D721Med (cell line): ENCODE data around the gene ZCCHC2.

ENCODE experiments used
- DNase-seq: peaks from one replicate; pipeline ENCODE4 v3.0.0; 2011; ENCODE audit warnings: low spot score; ENCODE audit not compliant: insufficient read length
- FAIRE-seq: peaks from 2 replicates; lab custom pipeline; 2011; peaks lifted over from hg19 to GRCh38; lab: Jason Lieb, UNC
- TF ChIP-seq, protein P1 (sequence below): IDR thresholded peaks from 2 replicates; pipeline ENCODE4 v1.5.1; 2012; ENCODE audit warnings: mild to moderate bottlenecking, control low read depth; ENCODE audit not compliant: insufficient read depth; ENCODE audit errors: missing control alignments

The ZCCHC2 gene

DNA sequence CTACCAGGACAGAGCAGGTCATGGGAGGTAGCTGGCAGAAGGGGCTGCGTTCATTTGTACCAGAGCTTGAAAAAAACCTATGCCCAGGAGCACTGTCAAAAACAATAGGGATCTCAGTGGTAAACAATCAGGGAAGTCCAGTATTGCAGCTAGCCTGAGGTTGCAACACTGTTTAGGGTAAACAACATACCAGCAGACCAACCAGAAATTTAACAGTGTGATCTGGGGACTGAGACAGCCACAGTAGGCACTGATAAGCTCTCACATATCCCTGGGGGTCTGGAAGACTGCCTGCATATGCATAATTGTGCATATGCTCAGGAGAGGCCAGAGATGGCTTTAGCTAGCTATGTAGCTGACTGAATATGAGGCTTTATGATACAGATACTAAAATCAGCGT, 12.0 kb upstream of the ZCCHC2 start:
- FAIRE-seq, result peak; percentile 11
- TF ChIP-seq, protein P1, sequence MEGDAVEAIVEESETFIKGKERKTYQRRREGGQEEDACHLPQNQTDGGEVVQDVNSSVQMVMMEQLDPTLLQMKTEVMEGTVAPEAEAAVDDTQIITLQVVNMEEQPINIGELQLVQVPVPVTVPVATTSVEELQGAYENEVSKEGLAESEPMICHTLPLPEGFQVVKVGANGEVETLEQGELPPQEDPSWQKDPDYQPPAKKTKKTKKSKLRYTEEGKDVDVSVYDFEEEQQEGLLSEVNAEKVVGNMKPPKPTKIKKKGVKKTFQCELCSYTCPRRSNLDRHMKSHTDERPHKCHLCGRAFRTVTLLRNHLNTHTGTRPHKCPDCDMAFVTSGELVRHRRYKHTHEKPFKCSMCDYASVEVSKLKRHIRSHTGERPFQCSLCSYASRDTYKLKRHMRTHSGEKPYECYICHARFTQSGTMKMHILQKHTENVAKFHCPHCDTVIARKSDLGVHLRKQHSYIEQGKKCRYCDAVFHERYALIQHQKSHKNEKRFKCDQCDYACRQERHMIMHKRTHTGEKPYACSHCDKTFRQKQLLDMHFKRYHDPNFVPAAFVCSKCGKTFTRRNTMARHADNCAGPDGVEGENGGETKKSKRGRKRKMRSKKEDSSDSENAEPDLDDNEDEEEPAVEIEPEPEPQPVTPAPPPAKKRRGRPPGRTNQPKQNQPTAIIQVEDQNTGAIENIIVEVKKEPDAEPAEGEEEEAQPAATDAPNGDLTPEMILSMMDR, result no peak
- DNase-seq, result no peak

DNA sequence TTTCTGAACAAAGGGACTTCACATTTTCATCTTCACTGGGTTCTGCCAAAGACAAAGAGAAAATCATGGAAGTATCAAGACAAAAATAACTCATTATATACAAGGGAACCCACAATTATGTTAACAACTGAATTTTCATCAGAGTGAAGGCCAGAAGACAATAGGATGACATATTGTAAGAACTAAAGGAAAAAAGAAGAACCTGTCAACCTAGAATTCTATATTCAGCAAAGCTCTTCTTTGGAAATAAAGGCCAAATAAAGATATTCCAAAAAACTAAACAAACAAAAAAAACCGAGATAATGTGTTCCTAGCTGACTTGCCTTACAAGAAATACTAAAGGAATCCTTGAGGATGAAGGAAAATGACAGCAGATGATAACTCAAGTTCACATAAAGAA, 10.3 kb upstream of the ZCCHC2 start:
- DNase-seq, result no peak
- TF ChIP-seq, protein P1, result no peak
- no peak for FAIRE-seq

DNA sequence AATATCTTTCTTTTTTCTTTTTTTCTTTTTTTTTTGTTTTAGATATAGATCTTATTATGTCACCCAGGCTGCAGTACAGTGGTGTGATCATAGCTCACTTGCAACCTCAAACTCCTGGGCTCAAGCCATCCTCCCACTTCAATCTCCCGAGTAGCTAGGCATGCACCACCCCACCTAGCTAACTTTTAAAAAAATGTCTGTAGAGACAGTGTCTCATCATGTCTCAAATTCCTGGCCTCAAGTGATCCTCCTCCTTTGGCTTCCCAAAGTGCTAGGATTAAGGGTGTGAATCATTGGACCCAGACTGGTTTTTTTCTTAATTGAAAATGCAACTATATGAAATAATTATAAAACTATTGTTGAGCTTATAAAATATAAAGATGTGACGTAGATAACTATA, 9.8 kb upstream of the ZCCHC2 start:
- FAIRE-seq (no peak), DNase-seq (no peak)
- TF ChIP-seq, protein P1, result no peak

DNA sequence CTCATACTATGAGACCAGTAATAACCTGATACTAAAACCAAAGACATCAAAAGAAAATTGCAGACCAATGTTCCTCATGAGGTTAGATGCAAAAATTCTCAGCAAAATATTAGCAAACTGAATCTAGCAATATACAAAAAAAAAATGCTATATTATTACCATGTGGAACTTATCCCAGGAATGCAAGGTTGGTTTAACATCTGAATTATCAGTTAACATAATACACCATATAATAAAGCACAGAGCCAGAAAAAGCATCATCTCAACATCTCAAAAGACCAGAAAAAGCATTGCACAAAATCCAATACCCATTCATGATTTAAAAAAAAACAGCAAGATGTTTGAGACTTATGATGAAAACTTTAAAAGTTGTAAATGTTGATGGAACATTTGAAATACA, 8.3 kb upstream of the ZCCHC2 start:
- FAIRE-seq (peak; percentile 98), DNase-seq (no peak)

DNA sequence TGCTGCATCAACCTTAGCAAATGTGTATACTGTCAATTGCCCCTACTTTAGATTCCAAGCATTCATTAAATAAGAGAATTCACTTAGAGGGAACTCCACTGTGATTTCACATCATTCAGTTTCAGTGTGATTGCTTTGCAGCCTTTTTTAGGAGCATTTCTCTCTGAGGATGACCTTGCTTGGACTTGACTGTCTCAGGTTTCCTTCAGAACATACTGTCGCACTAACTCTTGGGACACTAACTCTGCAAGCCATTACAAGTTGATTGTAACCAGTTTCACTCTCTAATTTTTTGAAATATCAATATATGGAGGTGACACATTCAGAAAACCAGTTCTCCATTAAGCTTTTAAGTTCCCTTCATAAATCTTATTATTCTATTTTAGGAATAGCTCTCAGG, 6.6 kb upstream of the ZCCHC2 start:
- TF ChIP-seq, protein P1, result no peak
- FAIRE-seq, result peak; percentile 94
- no peak for DNase-seq

More for the DNA sequence above, 8.3 kb upstream of the ZCCHC2 start:
- TF ChIP-seq, protein P1, result no peak

DNA sequence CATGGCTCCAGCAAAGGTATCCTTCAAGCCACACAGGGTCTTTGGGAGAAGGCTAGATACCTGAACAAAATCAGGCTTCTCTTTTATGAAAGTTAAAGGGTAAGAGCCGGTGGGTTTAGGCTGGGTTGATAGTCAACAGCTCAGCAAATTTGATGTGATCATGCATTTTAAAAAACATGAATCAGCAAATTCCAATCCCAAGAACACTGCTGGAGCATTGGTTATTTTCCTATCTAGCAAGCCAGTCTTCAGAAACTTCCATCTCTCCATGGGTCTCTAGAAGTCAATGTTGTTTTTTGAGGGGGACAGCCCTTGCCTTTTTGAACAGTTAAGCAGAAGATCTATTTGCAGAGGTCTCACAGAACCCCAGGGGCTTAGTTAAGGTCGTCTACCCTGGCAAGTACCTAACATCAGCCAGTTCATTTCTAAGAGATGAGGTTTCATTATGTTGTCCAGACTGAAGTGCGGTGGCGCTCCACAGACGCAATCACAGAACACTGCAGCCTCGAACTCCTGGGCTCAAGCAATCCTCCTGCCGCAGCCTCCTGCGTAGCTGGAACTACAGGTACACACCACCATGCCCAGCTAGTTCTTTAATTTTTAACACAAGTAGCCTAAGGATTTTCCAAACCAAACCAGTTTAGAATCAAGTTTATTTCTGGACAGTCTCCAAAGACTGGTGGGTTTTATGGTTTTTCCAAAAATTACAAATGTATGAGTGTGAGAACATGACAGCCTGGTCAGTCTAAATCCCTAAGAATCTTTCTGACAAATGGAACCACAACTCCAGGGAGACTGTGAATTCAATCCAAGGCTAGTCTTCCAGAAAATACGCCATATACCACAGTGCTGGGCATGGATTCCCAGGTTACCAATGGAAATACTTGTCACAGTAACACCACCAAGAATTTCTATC, 4.1 kb upstream of the ZCCHC2 start:
- TF ChIP-seq, protein P1, result no peak
- DNase-seq (no peak), FAIRE-seq (no peak)

DNA sequence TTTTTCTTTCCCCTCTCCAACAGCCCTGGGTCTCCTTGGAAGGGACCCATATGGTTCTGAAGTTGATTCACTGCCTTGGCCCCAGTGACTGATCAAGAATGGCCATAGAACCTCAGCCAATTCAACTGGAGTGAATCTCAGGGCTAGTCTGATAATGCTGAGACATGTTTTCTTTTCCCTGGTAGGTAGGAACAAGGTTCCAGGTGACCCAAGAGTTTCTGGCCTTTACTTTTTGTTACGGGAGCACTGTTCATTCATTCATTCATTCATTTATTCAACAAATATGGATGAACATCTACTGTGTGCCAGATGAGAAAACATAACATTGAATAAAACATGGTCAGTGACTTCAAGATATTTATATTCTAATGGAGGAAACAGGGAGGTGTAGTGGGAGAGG, 3.1 kb upstream of the ZCCHC2 start:
- DNase-seq (no peak), FAIRE-seq (no peak)
- TF ChIP-seq, protein P1, result no peak
